HepG2 (cell line): ENCODE data around the gene CHST13. TPM values are rescaled to one million over a fixed set of nuclear protein-coding genes. Genes with fewer than 3 reads are reported as not detected.

Experiments used
- DR1 ChIP-seq: sonication (generic); formaldehyde crosslinking; IDR thresholded peaks from 2 replicates; pipeline ENCODE4 v1.8.0; 2021; ENCODE audit warnings: mild to moderate bottlenecking, missing genetic modification reagents, inconsistent platforms
- HDAC1 ChIP-seq: sonication (generic); formaldehyde crosslinking; IDR thresholded peaks from 2 replicates; pipeline ENCODE4 v1.5.1; 2020; ENCODE audit warnings: mild to moderate bottlenecking, missing genetic modification reagents
- HMGXB3 ChIP-seq: sonication (generic); formaldehyde crosslinking; IDR thresholded peaks from 2 replicates; pipeline ENCODE4 v1.4.0; 2020; ENCODE audit warnings: missing genetic modification reagents, borderline replicate concordance
- MAX ChIP-seq: IDR thresholded peaks from 2 replicates; pipeline ENCODE4 v1.6.1; 2012; ENCODE audit warnings: inconsistent platforms
- MEIS2 ChIP-seq: sonication (generic); formaldehyde crosslinking; IDR thresholded peaks from 2 replicates; pipeline ENCODE4 v1.9.0; 2021; ENCODE audit warnings: mild to moderate bottlenecking, missing genetic modification reagents
- MYPOP ChIP-seq: sonication (generic); formaldehyde crosslinking; IDR thresholded peaks from 2 replicates; pipeline ENCODE4 v1.8.1; 2023; ENCODE audit warnings: mild to moderate bottlenecking, moderate library complexity, missing genetic modification reagents
- PAXIP1 ChIP-seq: sonication (generic); formaldehyde crosslinking; conservative IDR thresholded peaks from 2 replicates; pipeline ENCODE4 v1.4.0; 2020; ENCODE audit warnings: mild to moderate bottlenecking, missing genetic modification reagents, moderate library complexity
- PHF8 ChIP-seq: sonication (generic); formaldehyde crosslinking; IDR thresholded peaks from 2 replicates; pipeline ENCODE4 v1.5.0; 2020; ENCODE audit warnings: missing genetic modification reagents
- SP5 ChIP-seq: IDR thresholded peaks from 2 replicates; pipeline ENCODE4 v1.6.1; 2016; ENCODE audit warnings: low read depth, borderline replicate concordance
- SUZ12 ChIP-seq: fragments of 150-350 bp; IDR thresholded peaks from 2 replicates; pipeline ENCODE4 v1.6.1; 2014; ENCODE audit warnings: low read depth, low read length
- USF2 ChIP-seq, 2 experiments: sonication (generic) in 1 of 2; formaldehyde crosslinking in 1 of 2; IDR thresholded peaks; 2 replicates each; pipeline versions ENCODE4 v1.5.1 to v1.6.1; 2011 to 2020; ENCODE audit warnings: borderline replicate concordance in 1 of 2, low read depth in 1 of 2, low read length in 1 of 2, mild to moderate bottlenecking in 1 of 2, missing genetic modification reagents in 1 of 2, moderate library complexity in 1 of 2
- ZNF207 ChIP-seq: fragments of 450-650 bp; IDR thresholded peaks from 2 replicates; pipeline ENCODE4 v1.6.1; 2016; ENCODE audit warnings: antibody characterized with exemption, borderline replicate concordance
- ZNF543 ChIP-seq: sonication (generic); formaldehyde crosslinking; IDR thresholded peaks from 2 replicates; pipeline ENCODE4 v1.4.0; 2020; ENCODE audit warnings: mild to moderate bottlenecking, missing genetic modification reagents
- ZNF749 ChIP-seq: sonication (generic); formaldehyde crosslinking; IDR thresholded peaks from 2 replicates; pipeline ENCODE4 v1.8.0; 2022; ENCODE audit warnings: mild to moderate bottlenecking, missing genetic modification reagents, moderate library complexity, borderline replicate concordance
- ZSCAN25 ChIP-seq: sonication (generic); formaldehyde crosslinking; IDR thresholded peaks from 2 replicates; pipeline ENCODE4 v1.8.0; 2022; ENCODE audit warnings: mild to moderate bottlenecking, missing genetic modification reagents
- polyA plus RNA-seq, 8 experiments: library from polyadenylated mRNA; depleted of rRNA in 3 of 8; stranded (reverse) in 7 of 8; unstranded in 1 of 8; fragments of >200 nt; fragmentation: Illumina TruSeq in 4 of 8; extraction: Trizol in 4 of 8; gene quantifications; 2 replicates each; pipeline versions ENCODE4 v1.2.1 to v1.2.3, GENCODE V29; 2011 to 2016; ENCODE audit warnings: low read depth in 4 of 8, missing spikeins in 1 of 8, mixed read lengths in 1 of 8; ENCODE audit not compliant: insufficient read depth in 1 of 8
- total RNA-seq, 5 experiments: library from RNA; depleted of rRNA; stranded (reverse); fragments of >200 nt; fragmentation: Illumina TruSeq; extraction: Trizol; gene quantifications; 2 replicates each; pipeline ENCODE4 v1.2.3, GENCODE V29; 2016; ENCODE audit warnings: low read depth in 1 of 5

CHST13 gene
- total and polyA plus RNA-seq, 2 of the 13 experiments (the other 11 are each of a cell fraction or from before 2014, with no cell fraction given), result 32.0 to 43.1 TPM

- TF ChIP-seq USF2 (IDR thresholded peaks at IDR 0.05; ENCODE audit: low read depth, low read length) (no peak), USF2 (CRISPR knock-in tag; IDR thresholded peaks at IDR 0.05; ENCODE audit: borderline replicate concordance) (0 out of 2 replicates have a peak, but pooled peaks have one; percentile 24), PHF8 (CRISPR knock-in tag) (peak; percentile 56; the same call in 1 of the 2 replicates), MAX (peak; percentile 39; the same call in 1 of the 2 replicates), ZNF749 (0 out of 2 replicates have a peak, but pooled peaks have one; percentile 39), HMGXB3 (CRISPR knock-in tag) (no peak), ZNF207 (no peak), PAXIP1 (CRISPR knock-in tag) (0 out of 2 replicates have a peak, but pooled peaks have one; percentile 28), DR1 (CRISPR knock-in tag) (0 out of 2 replicates have a peak, but pooled peaks have one; percentile 1), ZSCAN25 (CRISPR knock-in tag) (peak; percentile 91), HDAC1 (peak; percentile 45; the same call in 1 of the 2 replicates), SP5 (CRISPR knock-in tag) (peak; percentile 6; the same call in 1 of the 2 replicates), ZNF543 (CRISPR knock-in tag) (no peak), MEIS2 (CRISPR knock-in tag) (no peak; the same call in 1 of the 2 replicates), SUZ12 (no peak), MYPOP (CRISPR knock-in tag) (peak; percentile 51; the same call in 1 of the 2 replicates)
Observed at GRCh38 chr3:126476166-126477060, 47.5 kb upstream of the CHST13 start (continued).
